Subcutaneous adipose tissue (tissue), 4 donors: ENCODE data around the gene NPR2. TPM values are rescaled to one million over a fixed set of nuclear protein-coding genes. Genes with fewer than 3 reads are reported as not detected.

Experiments used
- CTCF ChIP-seq: fragments of 450-650 bp; IDR thresholded peaks from one replicate; pipeline ENCODE4 v1.5.1; 2016; ENCODE audit warnings: low read depth, mild to moderate bottlenecking, control low read depth, antibody characterized with exemption, moderate library complexity
- total RNA-seq, 4 donors: library from RNA; depleted of rRNA; stranded (reverse); fragments of >200 nt; gene quantifications; one replicate each; pipeline ENCODE4 v1.1.0, GENCODE V29; 2016

NPR2 gene
- total RNA-seq, 4 donors from 2014 or later, result 15.8 to 36.1 (median 24.3) TPM

- TF ChIP-seq CTCF, result no peak
These were observed 16.3 kb upstream of the NPR2 start for GRCh38 chr9:35774907-35775635.

DNA sequence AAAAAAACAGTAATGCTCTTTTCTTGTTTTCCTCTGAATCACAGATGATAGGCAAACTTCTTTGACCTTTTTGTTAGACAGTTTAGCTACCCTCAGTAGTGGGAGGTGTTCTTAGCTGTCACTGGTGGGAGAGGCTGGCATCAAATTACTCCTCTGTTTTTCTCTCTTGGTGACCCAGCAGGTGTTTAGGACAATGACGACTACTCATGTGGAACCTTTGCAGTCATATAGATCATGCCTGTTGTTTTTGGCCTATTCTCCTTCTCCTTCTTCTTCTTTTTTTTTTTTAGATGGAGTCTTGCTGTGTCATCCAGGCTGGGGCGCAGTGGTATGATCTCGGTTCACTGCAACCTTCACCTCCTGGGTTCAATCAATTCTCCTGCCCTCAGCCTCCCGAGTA, 15.4 kb upstream of the NPR2 start:
- TF ChIP-seq CTCF, result no peak

- no peak for TF ChIP-seq CTCF
These were observed 12.9 kb upstream of the NPR2 start for GRCh38 chr9:35778496-35778895.

GRCh38 chr9:35781066-35781465, 10.3 kb upstream of the NPR2 start:
- no peak for TF ChIP-seq CTCF

GRCh38 chr9:35783418-35783817, 8.0 kb upstream of the NPR2 start:
- TF ChIP-seq CTCF, result no peak

GRCh38 chr9:35789541-35789940, 1.9 kb upstream of the NPR2 start:
- no peak for TF ChIP-seq CTCF

DNA sequence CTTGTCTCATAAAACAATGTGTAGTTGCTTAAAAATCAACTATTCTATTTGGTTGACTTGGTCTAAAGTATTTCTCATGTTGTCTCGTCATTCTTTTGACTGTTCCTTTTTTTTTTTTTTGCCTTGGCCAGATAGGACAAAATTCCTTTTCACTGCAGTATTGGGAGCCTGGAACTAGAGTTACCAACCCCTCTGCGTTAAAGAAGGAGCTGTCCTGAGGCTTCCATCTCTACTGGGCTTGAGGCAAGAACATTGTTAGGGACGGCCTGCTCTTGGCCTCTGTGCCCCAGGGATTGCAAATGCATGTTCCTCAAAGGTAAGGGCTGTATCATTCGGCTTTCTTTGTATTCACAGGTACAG, 1.4 kb upstream of the NPR2 start:
- no peak for TF ChIP-seq CTCF
